GM12872 (cell line): Measurements from ENCODE around the gene SLC2A6.

Source experiments
- TF ChIP-seq, protein P1 (sequence below): IDR thresholded peaks from 3 replicates; pipeline ENCODE4 v1.5.1; 2011; ENCODE audit warnings: low read depth, mild to moderate bottlenecking, low read length, moderate library complexity; ENCODE audit not compliant: insufficient read depth

SLC2A6 gene

DNA sequence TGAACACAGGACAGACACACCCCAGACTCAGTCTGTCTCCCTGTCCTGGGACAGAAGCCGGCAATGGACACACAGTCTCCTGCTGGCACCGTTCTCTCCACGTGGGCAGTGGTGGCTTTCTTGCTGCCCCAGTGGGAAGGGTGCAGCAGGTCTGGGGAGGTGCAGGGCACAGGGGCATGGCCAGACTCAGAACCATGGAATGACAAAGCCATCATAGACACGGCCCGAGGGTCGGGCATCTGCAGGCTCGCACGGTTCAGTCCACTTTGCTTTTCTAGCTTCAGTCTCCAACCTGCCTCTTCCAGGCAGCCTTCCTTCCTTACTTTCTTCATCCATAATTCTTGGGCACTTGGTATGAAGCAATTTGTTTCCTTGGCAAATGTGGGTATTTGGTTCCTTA is 29.1 kb upstream of the SLC2A6 start:
- TF ChIP-seq, protein P1, sequence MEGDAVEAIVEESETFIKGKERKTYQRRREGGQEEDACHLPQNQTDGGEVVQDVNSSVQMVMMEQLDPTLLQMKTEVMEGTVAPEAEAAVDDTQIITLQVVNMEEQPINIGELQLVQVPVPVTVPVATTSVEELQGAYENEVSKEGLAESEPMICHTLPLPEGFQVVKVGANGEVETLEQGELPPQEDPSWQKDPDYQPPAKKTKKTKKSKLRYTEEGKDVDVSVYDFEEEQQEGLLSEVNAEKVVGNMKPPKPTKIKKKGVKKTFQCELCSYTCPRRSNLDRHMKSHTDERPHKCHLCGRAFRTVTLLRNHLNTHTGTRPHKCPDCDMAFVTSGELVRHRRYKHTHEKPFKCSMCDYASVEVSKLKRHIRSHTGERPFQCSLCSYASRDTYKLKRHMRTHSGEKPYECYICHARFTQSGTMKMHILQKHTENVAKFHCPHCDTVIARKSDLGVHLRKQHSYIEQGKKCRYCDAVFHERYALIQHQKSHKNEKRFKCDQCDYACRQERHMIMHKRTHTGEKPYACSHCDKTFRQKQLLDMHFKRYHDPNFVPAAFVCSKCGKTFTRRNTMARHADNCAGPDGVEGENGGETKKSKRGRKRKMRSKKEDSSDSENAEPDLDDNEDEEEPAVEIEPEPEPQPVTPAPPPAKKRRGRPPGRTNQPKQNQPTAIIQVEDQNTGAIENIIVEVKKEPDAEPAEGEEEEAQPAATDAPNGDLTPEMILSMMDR: no peak

DNA sequence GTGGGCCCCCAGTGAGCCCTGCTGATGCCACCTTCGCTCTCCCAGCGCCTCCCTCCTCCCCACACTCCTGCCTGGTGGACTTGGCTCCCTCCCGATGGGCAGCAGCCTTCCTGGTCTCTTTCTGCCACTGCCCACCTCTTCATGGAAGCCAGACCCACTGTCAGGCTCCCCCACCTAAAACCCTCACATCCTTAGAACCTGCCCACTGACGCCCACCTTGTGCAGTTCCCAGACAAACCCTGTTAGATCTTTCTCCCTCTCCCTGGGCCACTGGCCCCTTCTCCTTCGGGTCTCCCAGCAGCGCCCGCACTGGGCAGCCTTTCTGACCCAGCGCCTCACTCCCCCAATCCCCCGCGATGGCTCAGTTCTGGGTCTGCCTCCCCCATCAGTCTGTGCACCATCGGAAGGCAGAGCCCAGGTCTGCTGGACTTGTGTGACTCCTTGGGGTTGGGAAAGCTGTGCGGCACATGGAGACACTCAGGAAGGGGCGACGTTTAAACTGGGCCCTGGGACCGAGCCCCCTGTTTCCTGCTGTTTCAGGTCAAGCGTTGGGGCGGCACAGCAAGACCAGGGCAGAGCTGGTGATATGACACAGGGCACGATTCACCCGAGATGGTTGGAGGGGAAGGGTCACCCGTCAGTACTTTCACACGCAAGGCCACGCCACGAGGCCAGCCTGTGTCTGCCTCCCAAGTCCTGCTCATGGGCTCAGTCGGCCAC is 28.5 kb upstream of the SLC2A6 start:
- TF ChIP-seq, protein P1: no peak

DNA sequence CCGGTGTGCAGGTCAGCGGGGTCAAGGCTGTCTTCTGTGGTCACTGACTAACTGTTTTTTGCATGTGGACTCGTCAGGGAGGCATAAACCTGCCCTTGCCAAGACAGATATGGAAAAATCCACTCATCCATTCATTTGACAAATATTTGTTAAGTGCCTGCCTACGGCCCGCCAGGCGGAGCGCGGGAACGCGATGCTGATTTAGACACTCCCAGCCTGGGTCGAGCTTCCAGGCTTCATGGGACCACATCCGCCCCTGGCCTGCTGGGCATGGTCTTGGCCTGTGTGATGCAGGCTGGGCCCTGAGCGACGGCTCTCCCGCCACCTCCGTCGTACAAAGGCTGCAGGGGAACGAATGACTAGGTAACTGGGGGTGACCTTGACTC is 27.7 kb upstream of the SLC2A6 start:
- TF ChIP-seq, protein P1: no peak

DNA sequence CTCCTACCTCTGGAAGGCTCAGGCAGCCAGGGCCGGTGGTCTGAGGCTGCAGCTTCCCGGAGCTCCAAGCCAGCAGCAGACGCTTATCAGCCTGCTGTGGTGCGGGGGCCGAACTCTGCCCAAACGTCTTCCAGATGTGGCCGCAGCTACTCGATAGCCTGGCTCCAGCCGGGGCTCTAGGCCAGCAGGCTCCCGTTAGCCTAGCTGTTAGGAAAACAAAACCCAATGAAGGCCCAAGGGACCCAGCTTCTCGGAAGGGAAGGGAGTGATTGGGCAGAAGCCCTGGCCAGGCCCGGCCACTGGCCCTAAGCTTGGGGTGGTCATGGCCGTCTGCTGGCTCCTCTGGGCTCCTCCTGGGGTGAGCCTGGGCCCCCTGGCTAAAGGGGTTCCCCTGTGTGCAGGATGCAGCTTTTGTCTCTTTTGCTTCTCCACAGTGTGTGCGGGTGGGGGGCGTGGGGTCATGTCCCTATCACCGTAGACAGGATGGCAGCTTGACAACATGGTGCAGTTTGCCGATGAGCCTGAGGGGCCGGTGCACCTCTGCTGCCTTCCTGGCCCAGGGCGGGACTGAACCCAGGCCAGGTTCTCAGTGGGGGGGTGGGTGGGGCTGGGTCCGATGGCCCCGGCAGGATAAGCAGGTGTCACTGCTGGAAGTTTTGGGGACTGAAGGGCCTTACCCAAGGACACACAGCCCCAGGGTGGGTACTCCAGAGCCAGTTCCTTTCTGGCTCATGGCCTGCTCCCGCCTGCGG is 27.2 kb upstream of the SLC2A6 start:
- TF ChIP-seq, protein P1: no peak

DNA sequence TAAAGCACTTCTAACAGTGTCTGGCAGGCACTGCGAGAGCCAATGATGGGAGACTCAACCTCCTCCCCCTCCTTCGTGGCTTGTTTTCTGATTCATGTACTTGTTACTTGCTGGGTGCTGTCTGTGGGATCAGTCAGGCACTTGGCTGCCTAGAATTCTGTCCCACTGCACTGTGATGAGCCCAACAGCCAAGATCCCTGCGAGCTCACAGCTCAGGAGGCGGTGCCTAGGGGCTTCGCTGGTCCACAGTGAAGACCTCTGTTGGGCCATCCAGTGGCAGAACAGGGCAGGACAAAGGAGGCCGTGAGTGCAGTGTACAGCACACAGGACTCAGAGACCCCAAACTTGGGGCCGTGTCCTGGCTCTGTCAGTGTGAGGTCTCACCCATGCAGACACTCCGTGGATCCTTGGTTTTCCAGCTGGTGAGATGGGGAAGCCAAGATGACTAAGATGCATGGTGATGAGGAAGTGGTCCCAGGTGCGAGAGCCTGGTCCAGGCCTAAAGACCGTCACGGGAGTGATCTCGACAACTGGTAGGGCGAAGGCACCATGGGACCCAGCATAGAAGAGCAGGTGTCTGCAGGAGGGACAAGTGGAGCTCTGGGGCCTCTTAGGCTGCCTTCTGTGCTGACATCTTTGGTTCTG is 26.4 kb upstream of the SLC2A6 start:
- TF ChIP-seq, protein P1: no peak

DNA sequence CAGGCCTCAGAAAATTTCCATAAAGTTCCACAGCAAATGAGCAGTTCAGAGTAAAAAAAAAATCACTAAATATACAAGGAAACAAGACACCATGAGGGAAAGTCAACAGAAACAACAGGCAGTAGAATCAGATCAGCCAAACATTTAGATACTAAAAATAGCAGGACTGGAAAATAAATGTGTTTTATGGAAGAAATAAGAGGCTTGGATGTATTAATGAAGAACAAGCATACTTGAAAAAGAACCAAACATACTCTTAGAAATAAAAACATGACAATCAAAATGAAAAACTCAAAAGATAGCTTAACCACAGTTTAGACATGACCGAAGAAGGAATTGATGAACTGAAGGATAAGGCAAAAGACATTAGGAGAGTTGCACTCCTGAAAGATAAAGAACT is 23.2 kb upstream of the SLC2A6 start:
- TF ChIP-seq, protein P1: no peak

DNA sequence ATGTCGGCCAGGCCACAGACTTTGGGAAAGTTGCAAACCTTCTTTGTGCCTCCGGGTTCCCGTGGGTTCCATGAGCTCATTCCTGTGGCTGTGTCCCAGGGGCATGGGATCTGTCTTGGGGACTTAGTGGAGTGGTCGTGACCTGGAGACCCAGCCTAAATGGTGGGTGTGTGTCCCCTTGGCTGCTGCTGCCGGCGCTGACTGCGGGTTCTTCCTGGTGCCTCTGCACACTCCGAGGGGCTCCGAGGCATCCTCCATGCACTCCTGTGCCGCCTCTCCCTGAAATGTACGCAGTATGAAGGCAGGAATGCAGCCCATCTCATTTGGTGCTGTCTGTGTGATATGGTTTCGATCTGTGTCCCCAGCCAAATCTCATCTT is 21.0 kb upstream of the SLC2A6 start:
- TF ChIP-seq, protein P1: no peak
